K562 (cell line): Measurements from ENCODE around the gene ABHD12. TPM values are rescaled to one million over a fixed set of nuclear protein-coding genes. Genes with fewer than 3 reads are reported as not detected.
A peak's percentile ranks its signal among the peaks of the same experiment; 100 is the strongest.

Experiments used
- DMBX1 ChIP-seq: fragments of 250-450 bp; sonication (Bioruptor Pico); IDR thresholded peaks from 2 replicates; pipeline ENCODE4 v1.8.0; 2022; ENCODE audit warnings: inconsistent platforms, mild to moderate bottlenecking, moderate library complexity, borderline replicate concordance
- NONO ChIP-seq, 2 experiments: fragments of 200-400 bp in 1 of 2; fragments of 450-650 bp in 1 of 2; formaldehyde crosslinking in 1 of 2; IDR thresholded peaks; 2 replicates each; pipeline ENCODE4 v1.6.1; 2017; ENCODE audit warnings: low read depth in 2 of 2, mild to moderate bottlenecking in 2 of 2, moderate library complexity in 2 of 2, low read length in 1 of 2
- NRF1 ChIP-seq, 2 experiments: fragments of 450-650 bp; IDR thresholded peaks in 1 of 2; conservative IDR thresholded peaks in 1 of 2; 2 replicates each; pipeline ENCODE4 v1.6.1; 2014; ENCODE audit warnings: mild to moderate bottlenecking in 2 of 2
- RBFOX2 ChIP-seq: fragments of 200-400 bp; formaldehyde crosslinking; IDR thresholded peaks from 2 replicates; pipeline ENCODE4 v1.6.1; 2017; ENCODE audit warnings: low read depth, mild to moderate bottlenecking, low read length, moderate library complexity
- RBM17 ChIP-seq: fragments of 200-400 bp; formaldehyde crosslinking; IDR thresholded peaks from 2 replicates; pipeline ENCODE4 v1.6.1; 2017; ENCODE audit warnings: low read depth, mild to moderate bottlenecking, low read length, borderline replicate concordance
- SIN3B ChIP-seq: fragments of 450-650 bp; IDR thresholded peaks from 2 replicates; pipeline ENCODE4 v1.6.1; 2017; ENCODE audit warnings: low read depth, mild to moderate bottlenecking, moderate library complexity
- STAG1 ChIP-seq: sonication (generic); formaldehyde crosslinking; IDR thresholded peaks from 2 replicates; pipeline ENCODE4 v1.5.0; 2020; ENCODE audit warnings: missing genetic modification reagents, borderline replicate concordance
- ZBTB7A ChIP-seq: IDR thresholded peaks from 2 replicates; pipeline ENCODE4 v1.6.1; 2011; ENCODE audit warnings: low read depth, mild to moderate bottlenecking, low read length, moderate library complexity, borderline replicate concordance; ENCODE audit not compliant: control insufficient read depth
- ZC3H11A ChIP-seq: IDR thresholded peaks from 2 replicates; pipeline ENCODE4 v1.6.1; 2012; ENCODE audit warnings: low read depth, low read length, improper control_type of control experiment
- polyA plus RNA-seq, 8 experiments: library from polyadenylated mRNA; depleted of rRNA in 4 of 8; stranded (reverse) in 5 of 8; unstranded in 3 of 8; fragments of >200 nt; fragmentation: Nextera tagmentation in 2 of 8; fragmentation: Illumina TruSeq in 1 of 8; extraction: Ambion mirVana in 2 of 8; extraction: Trizol in 1 of 8; gene quantifications; 2 replicates each; pipeline versions ENCODE4 v1.2.1 to v1.2.3, GENCODE V29; 2011 to 2014; ENCODE audit warnings: inconsistent platforms in 1 of 8, missing spikeins in 1 of 8
- total RNA-seq, 7 experiments: library from RNA; depleted of rRNA in 6 of 7; stranded (reverse); fragments of >200 nt in 6 of 7; fragmentation: Illumina TruSeq in 2 of 7; extraction: Trizol in 2 of 7; gene quantifications; 2 replicates each; pipeline versions ENCODE4 v1.2.1 to v1.2.3, GENCODE V29; 2011 to 2021; ENCODE audit warnings: low replicate concordance in 1 of 7
- TF ChIP-seq, protein P1 (sequence below), 3 experiments: fragments of 200-800 bp in 1 of 3; sonication (Bioruptor generic) in 1 of 3; sonication (generic) in 1 of 3; formaldehyde crosslinking in 1 of 3; IDR thresholded peaks; 2 replicates each; pipeline versions ENCODE4 v1.6.1 to v1.8.0; 2016 to 2022; ENCODE audit warnings: mild to moderate bottlenecking in 2 of 3, missing compliant biosample characterization in 2 of 3, missing genetic modification characterization in 2 of 3, missing genetic modification reagents in 1 of 3
- TF ChIP-seq, protein P2 (sequence below): IDR thresholded peaks from 2 replicates; pipeline ENCODE4 v1.6.1; 2016; ENCODE audit warnings: missing genetic modification characterization, missing compliant biosample characterization
- TF ChIP-seq, protein P3 (sequence below): sonication (generic); formaldehyde crosslinking; IDR thresholded peaks from 2 replicates; pipeline ENCODE4 v1.8.0; 2023; ENCODE audit warnings: mild to moderate bottlenecking, missing genetic modification reagents
- TF ChIP-seq, protein P4 (sequence below): fragments of 250-450 bp; sonication (Bioruptor Pico); IDR thresholded peaks from 2 replicates; pipeline ENCODE4 v1.8.0; 2022; ENCODE audit warnings: moderate library complexity, mild to moderate bottlenecking, inconsistent platforms

Gene ABHD12
- total and polyA plus RNA-seq, 9 of the 15 experiments (the other 6 are each of a cell fraction or from before 2014, with no cell fraction given): 0.65 to 15.6 (median 9.1) TPM

DNA sequence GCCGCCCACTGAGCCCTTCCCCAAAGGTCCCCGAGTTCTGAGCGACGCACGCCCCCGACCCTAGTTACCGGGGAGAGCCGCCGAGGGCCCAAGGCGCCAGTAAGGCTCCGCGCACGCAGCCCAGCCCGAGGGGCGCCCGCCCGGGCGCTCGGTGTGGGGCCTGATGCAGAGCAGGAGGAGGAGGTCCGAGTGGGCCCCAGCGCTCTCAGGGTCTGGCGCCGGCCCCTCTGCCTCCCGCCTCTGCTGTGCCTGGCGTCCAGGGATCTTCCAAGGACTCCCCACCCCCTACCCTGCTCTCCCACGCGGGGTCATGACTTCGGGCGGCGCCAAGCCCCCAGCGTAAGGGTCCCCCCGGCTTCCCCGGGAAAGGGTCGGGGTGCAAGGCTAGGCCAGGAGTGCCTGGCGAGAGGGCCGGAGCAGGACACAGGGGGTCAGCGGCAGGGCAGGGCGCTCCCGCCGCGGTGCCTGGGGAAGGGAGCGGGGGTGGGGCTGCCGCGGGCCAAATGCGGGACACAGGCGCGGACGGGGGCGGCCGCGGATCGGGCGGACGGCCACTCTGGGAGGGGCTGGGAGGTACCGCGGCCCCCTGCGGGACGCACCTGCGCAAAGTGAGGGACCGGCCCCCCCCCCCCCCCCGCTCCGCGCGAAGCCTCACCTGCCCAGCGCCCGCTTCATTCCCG, 637 bp downstream of the ABHD12 start (continued):
- TF ChIP-seq ZBTB7A: peak; percentile 63; the same call in 1 of the 2 replicates
- peak in 1 of 2 experiments; percentile 31; a peak in 1 of 4 replicates for TF ChIP-seq NONO (IDR thresholded peaks at IDR 0.05; ENCODE audit: low read depth in 2 of 2, low read length in 1 of 2)
- no peak for TF ChIP-seq DMBX1 (CRISPR knock-in tag)
- TF ChIP-seq, protein P1, sequence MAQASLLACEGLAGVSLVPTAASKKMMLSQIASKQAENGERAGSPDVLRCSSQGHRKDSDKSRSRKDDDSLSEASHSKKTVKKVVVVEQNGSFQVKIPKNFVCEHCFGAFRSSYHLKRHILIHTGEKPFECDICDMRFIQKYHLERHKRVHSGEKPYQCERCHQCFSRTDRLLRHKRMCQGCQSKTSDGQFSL (CRISPR knock-in tag; IDR thresholded peaks at IDR 0.05): 0 out of 2 replicates have a peak, but pooled peaks have one; percentile 21
- TF ChIP-seq, protein P1 (tag; IDR thresholded peaks at IDR 0.05): peak in 1 of 2 experiments; percentile 63; a peak in 1 of 4 replicates
- TF ChIP-seq, protein P2, sequence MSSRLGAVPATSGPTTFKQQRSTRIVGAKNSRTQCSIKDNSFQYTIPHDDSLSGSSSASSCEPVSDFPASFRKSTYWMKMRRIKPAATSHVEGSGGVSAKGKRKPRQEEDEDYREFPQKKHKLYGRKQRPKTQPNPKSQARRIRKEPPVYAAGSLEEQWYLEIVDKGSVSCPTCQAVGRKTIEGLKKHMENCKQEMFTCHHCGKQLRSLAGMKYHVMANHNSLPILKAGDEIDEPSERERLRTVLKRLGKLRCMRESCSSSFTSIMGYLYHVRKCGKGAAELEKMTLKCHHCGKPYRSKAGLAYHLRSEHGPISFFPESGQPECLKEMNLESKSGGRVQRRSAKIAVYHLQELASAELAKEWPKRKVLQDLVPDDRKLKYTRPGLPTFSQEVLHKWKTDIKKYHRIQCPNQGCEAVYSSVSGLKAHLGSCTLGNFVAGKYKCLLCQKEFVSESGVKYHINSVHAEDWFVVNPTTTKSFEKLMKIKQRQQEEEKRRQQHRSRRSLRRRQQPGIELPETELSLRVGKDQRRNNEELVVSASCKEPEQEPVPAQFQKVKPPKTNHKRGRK (tag): no peak
- no peak for TF ChIP-seq ZC3H11A
- TF ChIP-seq, protein P3, sequence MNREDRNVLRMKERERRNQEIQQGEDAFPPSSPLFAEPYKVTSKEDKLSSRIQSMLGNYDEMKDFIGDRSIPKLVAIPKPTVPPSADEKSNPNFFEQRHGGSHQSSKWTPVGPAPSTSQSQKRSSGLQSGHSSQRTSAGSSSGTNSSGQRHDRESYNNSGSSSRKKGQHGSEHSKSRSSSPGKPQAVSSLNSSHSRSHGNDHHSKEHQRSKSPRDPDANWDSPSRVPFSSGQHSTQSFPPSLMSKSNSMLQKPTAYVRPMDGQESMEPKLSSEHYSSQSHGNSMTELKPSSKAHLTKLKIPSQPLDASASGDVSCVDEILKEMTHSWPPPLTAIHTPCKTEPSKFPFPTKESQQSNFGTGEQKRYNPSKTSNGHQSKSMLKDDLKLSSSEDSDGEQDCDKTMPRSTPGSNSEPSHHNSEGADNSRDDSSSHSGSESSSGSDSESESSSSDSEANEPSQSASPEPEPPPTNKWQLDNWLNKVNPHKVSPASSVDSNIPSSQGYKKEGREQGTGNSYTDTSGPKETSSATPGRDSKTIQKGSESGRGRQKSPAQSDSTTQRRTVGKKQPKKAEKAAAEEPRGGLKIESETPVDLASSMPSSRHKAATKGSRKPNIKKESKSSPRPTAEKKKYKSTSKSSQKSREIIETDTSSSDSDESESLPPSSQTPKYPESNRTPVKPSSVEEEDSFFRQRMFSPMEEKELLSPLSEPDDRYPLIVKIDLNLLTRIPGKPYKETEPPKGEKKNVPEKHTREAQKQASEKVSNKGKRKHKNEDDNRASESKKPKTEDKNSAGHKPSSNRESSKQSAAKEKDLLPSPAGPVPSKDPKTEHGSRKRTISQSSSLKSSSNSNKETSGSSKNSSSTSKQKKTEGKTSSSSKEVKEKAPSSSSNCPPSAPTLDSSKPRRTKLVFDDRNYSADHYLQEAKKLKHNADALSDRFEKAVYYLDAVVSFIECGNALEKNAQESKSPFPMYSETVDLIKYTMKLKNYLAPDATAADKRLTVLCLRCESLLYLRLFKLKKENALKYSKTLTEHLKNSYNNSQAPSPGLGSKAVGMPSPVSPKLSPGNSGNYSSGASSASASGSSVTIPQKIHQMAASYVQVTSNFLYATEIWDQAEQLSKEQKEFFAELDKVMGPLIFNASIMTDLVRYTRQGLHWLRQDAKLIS: no peak
- no peak for TF ChIP-seq STAG1 (CRISPR knock-in tag)
- TF ChIP-seq RBM17: no peak
- TF ChIP-seq, protein P4, sequence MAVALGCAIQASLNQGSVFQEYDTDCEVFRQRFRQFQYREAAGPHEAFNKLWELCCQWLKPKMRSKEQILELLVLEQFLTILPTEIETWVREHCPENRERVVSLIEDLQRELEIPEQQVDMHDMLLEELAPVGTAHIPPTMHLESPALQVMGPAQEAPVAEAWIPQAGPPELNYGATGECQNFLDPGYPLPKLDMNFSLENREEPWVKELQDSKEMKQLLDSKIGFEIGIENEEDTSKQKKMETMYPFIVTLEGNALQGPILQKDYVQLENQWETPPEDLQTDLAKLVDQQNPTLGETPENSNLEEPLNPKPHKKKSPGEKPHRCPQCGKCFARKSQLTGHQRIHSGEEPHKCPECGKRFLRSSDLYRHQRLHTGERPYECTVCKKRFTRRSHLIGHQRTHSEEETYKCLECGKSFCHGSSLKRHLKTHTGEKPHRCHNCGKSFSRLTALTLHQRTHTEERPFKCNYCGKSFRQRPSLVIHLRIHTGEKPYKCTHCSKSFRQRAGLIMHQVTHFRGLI (CRISPR knock-in tag): no peak
- TF ChIP-seq SIN3B: no peak
- TF ChIP-seq NRF1 (conservative IDR thresholded peaks at IDR 0.05 in 1 of 2, IDR thresholded peaks at IDR 0.05 in 1 of 2): 0 out of 4 replicates have a peak, but pooled peaks of 1 of the 2 experiments have one; percentile 72
- peak; percentile 51 for TF ChIP-seq RBFOX2
